Right ventricle myocardium superior (tissue), 1 donor: ENCODE measurements around the gene MTMR6. TPM values are rescaled to one million over a fixed set of nuclear protein-coding genes. Genes with fewer than 3 reads are reported as not detected.
"Not testable (repeated sequence)": the region's sequence is repeated elsewhere in the genome, so short reads cannot be mapped to it uniquely, and the experiment has no call there.

Experiments
- ATAC-seq: fragments of 200-7000 bp; cut with Tn5 transposase; one replicate; pipeline ENCODE4 v1.9.1; 2020; ENCODE audit warnings: mild to moderate bottlenecking; ENCODE audit not compliant: poor library complexity
- DNase-seq: peaks from one replicate; pipeline ENCODE4 v3.0.0-alpha.2; 2020
- intact Hi-C: fragments of 100-400 bp; cut with DNase I; formaldehyde crosslinking; loops from one replicate; pipeline ENCODE4 v1.11.2; 2022
- long read RNA-seq: library from polyadenylated mRNA; unstranded; transcript quantifications from one replicate; pipeline ENCODE4 v2.0.0, GENCODE V29; 2021
- total RNA-seq: library from RNA; stranded (reverse); fragmentation: NEBNext Ultra II Directional; extraction: Animal tissue kit (Norgen Biotek cat#: 25700); gene quantifications from one replicate; pipeline ENCODE4 v1.2.1, GENCODE V29; 2021
- donor health status: DM: no; HTN: yes; CAD: no; lungs with severe emphysema.

MTMR6 gene
- 14.7 TPM for total RNA-seq
- long read RNA-seq, full-length matches to known transcripts, result 50 of 63 reads
- long read RNA-seq, partial matches to known transcripts, result 5 of 63 reads
- long read RNA-seq, other reads (novel, unspliced or antisense), result 8 of 63 reads

GRCh38 chr13:25286969-25287961 lies at the start of gene MTMR6:
TSS of gene MTMR6 (minus strand) at chr13:25287488. CDS start at chr13:25287247, 241 bp downstream.
- ATAC-seq, result peak; percentile 99
- DNase-seq, result peak; percentile 96
- intact Hi-C loops, result no loop called here

GRCh38 chr13:25335856-25336255 lies 48.6 kb upstream of the MTMR6 start:
- no peak for ATAC-seq
- DNase-seq, result no peak
- intact Hi-C loops, result no loop called here

- no peak for DNase-seq
- intact Hi-C loops, result no loop called here
- no peak for ATAC-seq
Measured at GRCh38 chr13:25330541-25330940, 43.3 kb upstream of the MTMR6 start.

GRCh38 chr13:25329706-25330105 lies 42.4 kb upstream of the MTMR6 start:
- no peak for DNase-seq
- ATAC-seq, result no peak
- intact Hi-C loops, result no loop called here

GRCh38 chr13:25324100-25324499 lies 36.8 kb upstream of the MTMR6 start:
- DNase-seq (no peak), ATAC-seq (no peak)
- intact Hi-C loops, result no loop called here

- intact Hi-C loops, result no loop called here
- no peak for DNase-seq
- no peak for ATAC-seq
Measured at GRCh38 chr13:25319771-25320170, 32.5 kb upstream of the MTMR6 start.

- DNase-seq, intact Hi-C loops, ATAC-seq: not testable (repeated sequence)
Measured at GRCh38 chr13:25318946-25319345, 31.7 kb upstream of the MTMR6 start.

- intact Hi-C loops, result loop anchor here (5.0 kb wide), 1 partner anchor 39 kb away; no protein-coding TSS in a partner anchor
- DNase-seq, result no peak
- ATAC-seq, result no peak
Measured at GRCh38 chr13:25310891-25311290, 23.6 kb upstream of the MTMR6 start.

- no peak for ATAC-seq
- intact Hi-C loops, result no loop called here
- no peak for DNase-seq
Measured at GRCh38 chr13:25306671-25307464, 19.6 kb upstream of the MTMR6 start.

- DNase-seq (no peak), ATAC-seq (no peak)
- intact Hi-C loops, result no loop called here
Measured at GRCh38 chr13:25302121-25302520, 14.8 kb upstream of the MTMR6 start.

GRCh38 chr13:25301347-25302113 lies 14.2 kb upstream of the MTMR6 start, which contains the start of gene NUP58:
TSS of gene NUP58 (plus strand) at chr13:25301625. CDS start at chr13:25301774, 149 bp downstream.
- peak; percentile 98 for DNase-seq
- peak; percentile 100 for ATAC-seq
- intact Hi-C loops, result no loop called here

- intact Hi-C loops, result no loop called here
- peak; percentile 38 for ATAC-seq
Measured at GRCh38 chr13:25300861-25301346, 13.6 kb upstream of the MTMR6 start.

GRCh38 chr13:25295701-25296100 lies 8.4 kb upstream of the MTMR6 start:
- no peak for ATAC-seq
- no peak for DNase-seq
- intact Hi-C loops, result no loop called here

More at GRCh38 chr13:25300861-25301346, 13.6 kb upstream of the MTMR6 start:
- peak; percentile 55 for DNase-seq

GRCh38 chr13:25295228-25295627 lies 7.9 kb upstream of the MTMR6 start:
- intact Hi-C loops, result no loop called here
- ATAC-seq, result no peak
- no peak for DNase-seq

GRCh38 chr13:25292301-25292700 lies 5.0 kb upstream of the MTMR6 start:
- peak; percentile 14 for ATAC-seq
- intact Hi-C loops, result no loop called here

GRCh38 chr13:25291691-25292090 lies 4.4 kb upstream of the MTMR6 start:
- no peak for DNase-seq
- ATAC-seq, result no peak
- intact Hi-C loops, result no loop called here

More at GRCh38 chr13:25292301-25292700, 5.0 kb upstream of the MTMR6 start:
- DNase-seq, result no peak

GRCh38 chr13:25288966-25289365 lies 1.7 kb upstream of the MTMR6 start:
- intact Hi-C loops, result no loop called here
- ATAC-seq (no peak), DNase-seq (no peak)

GRCh38 chr13:25286308-25286968 lies 850 bp downstream of the MTMR6 start:
- ATAC-seq (peak; percentile 65), DNase-seq (no peak)
- intact Hi-C loops, result no loop called here
